BLaER1 treated with 17β-estradiol and CSF1 and Interleukin-3, amounts not matched to agents 10 nM and 100 nM (cell line): ENCODE data around the gene WDR11.
A peak's percentile ranks its signal among the peaks of the same experiment; 100 is the strongest.

Experiments used
- H3K27ac ChIP-seq, 11 experiments: shearing (Covaris generic); formaldehyde crosslinking; 2 replicates each; pipeline ENCODE4 v1.8.1; 2022
- H3K27me3 ChIP-seq, 11 experiments: shearing (Covaris generic); formaldehyde crosslinking; 2 replicates each; pipeline ENCODE4 v1.8.1; 2022
- H3K36me3 ChIP-seq, 11 experiments: shearing (Covaris generic); formaldehyde crosslinking; 2 replicates each; pipeline ENCODE4 v1.8.1; 2022
- H3K4me1 ChIP-seq, 10 experiments: shearing (Covaris generic); formaldehyde crosslinking; 2 replicates each; pipeline ENCODE4 v1.8.1; 2022
- H3K4me2 ChIP-seq, 11 experiments: shearing (Covaris generic); formaldehyde crosslinking; 2 replicates each; pipeline ENCODE4 v1.8.1; 2022
- H3K4me3 ChIP-seq, 10 experiments: shearing (Covaris generic); formaldehyde crosslinking; 2 replicates each; pipeline ENCODE4 v1.8.1; 2022
- H3K9ac ChIP-seq, 11 experiments: shearing (Covaris generic); formaldehyde crosslinking; 2 replicates each; pipeline ENCODE4 v1.8.1; 2022
- H3K9me3 ChIP-seq, 11 experiments: shearing (Covaris generic); formaldehyde crosslinking; replicated peaks in 1 of 11; 2 replicates each; pipeline ENCODE4 v1.8.1; 2022
- H4K20me1 ChIP-seq, 11 experiments: shearing (Covaris generic); formaldehyde crosslinking; 2 replicates each; pipeline ENCODE4 v1.8.1; 2022
- Cebpa-rat ChIP-seq, 11 experiments: shearing (Covaris generic); IDR thresholded peaks; 2 replicates each; pipeline ENCODE4 v1.8.1; 2022

Gene WDR11

GRCh38 chr10:120835603-120836002, 15.6 kb upstream of the WDR11 start:
- no peaks in the 10 kb centered on the region for H3K36me3 ChIP-seq
- no peaks in the 10 kb centered on the region for H3K27me3 ChIP-seq
- no peak overlapping the region for H3K27ac ChIP-seq
- no peak overlapping the region for H3K4me3 ChIP-seq
- H3K4me2 ChIP-seq, result no peak overlapping the region
- peaks cover 0 to 11% (median 0%) of the 10 kb centered on the region in 10 experiments; a peak in 5 of 20 replicates for H3K4me1 ChIP-seq
- no peaks in the 10 kb centered on the region for H3K9me3 ChIP-seq
- TF ChIP-seq Cebpa-rat (IDR thresholded peaks at IDR 0.05), result no peak
- H3K9ac ChIP-seq, result no peak overlapping the region
- H4K20me1 ChIP-seq, result no peaks in the 10 kb centered on the region

- no peak overlapping the region for H3K9ac ChIP-seq
Observed at GRCh38 chr10:120838941-120839340, 12.2 kb upstream of the WDR11 start.

GRCh38 chr10:120841522-120842189, 9.5 kb upstream of the WDR11 start:
- no peak overlapping the region for H3K9ac ChIP-seq
- 0 out of 22 replicates have a peak, but pooled peaks cover 0 to 3% (median 0%) of the 10 kb centered on the region in 11 experiments for H3K27me3 ChIP-seq
- no peak overlapping the region for H3K27ac ChIP-seq
- no peaks in the 10 kb centered on the region for H3K36me3 ChIP-seq
- peaks cover 4 to 29% (median 8%) of the 10 kb centered on the region in 10 experiments; a peak in 13 of 20 replicates for H3K4me1 ChIP-seq
- H3K4me2 ChIP-seq, result peak overlapping the region in 8 of 11 experiments; percentile 4 to 59 (median 33); a peak in 10 of 22 replicates
- no peaks in the 10 kb centered on the region for H4K20me1 ChIP-seq
- no peak overlapping the region for H3K4me3 ChIP-seq
- H3K9me3 ChIP-seq, result no peaks in the 10 kb centered on the region
- TF ChIP-seq Cebpa-rat (IDR thresholded peaks at IDR 0.05), result no peak

More at GRCh38 chr10:120838941-120839340, 12.2 kb upstream of the WDR11 start:
- Histone ChIP-seq H3K9me3 (no peaks in the 10 kb centered on the region), H3K27ac (no peak overlapping the region), H3K4me3 (no peak overlapping the region), H4K20me1 (no peaks in the 10 kb centered on the region), H3K36me3 (no peaks in the 10 kb centered on the region), H3K27me3 (0 out of 22 replicates have a peak, but pooled peaks cover 0 to 3% (median 0%) of the 10 kb centered on the region in 11 experiments), H3K4me2 (no peak overlapping the region), H3K4me1 (peaks cover 4 to 29% (median 8%) of the 10 kb centered on the region in 10 experiments; a peak in 13 of 20 replicates)
- TF ChIP-seq Cebpa-rat (IDR thresholded peaks at IDR 0.05), result no peak

- H3K4me3 ChIP-seq, result peak overlapping the region in 3 of 10 experiments; percentile 69 to 77 (median 73); a peak in 5 of 20 replicates
- peak overlapping the region in 1 of 11 experiments; percentile 91; a peak in 1 of 22 replicates for H3K9ac ChIP-seq
- peaks cover 17 to 40% (median 20%) of the 10 kb centered on the region in 10 experiments for H3K4me1 ChIP-seq
- H3K36me3 ChIP-seq, result peaks cover 26 to 63% (median 47%) of the 10 kb centered on the region in 11 experiments
- H4K20me1 ChIP-seq, result peaks cover 0 to 52% (median 0%) of the 10 kb centered on the region in 11 experiments; a peak in 5 of 22 replicates
- peak overlapping the region in 3 of 11 experiments; percentile 80 to 93 (median 83); a peak in 6 of 22 replicates for H3K4me2 ChIP-seq
- no peak for TF ChIP-seq Cebpa-rat (IDR thresholded peaks at IDR 0.05)
- H3K27me3 ChIP-seq, result no peaks in the 10 kb centered on the region
- H3K9me3 ChIP-seq, result peaks cover 0 to 11% (median 4%) of the 10 kb centered on the region in 11 experiments; a peak in 6 of 22 replicates
- no peak overlapping the region; a peak in 1 of 22 replicates for H3K27ac ChIP-seq
Observed at GRCh38 chr10:120854388-120854787, 3.2 kb downstream of the WDR11 start.

- peaks cover 0 to 61% (median 0%) of the 10 kb centered on the region in 11 experiments; a peak in 6 of 22 replicates for H4K20me1 ChIP-seq
- H3K9me3 ChIP-seq, result no peaks in the 10 kb centered on the region
- H3K4me3 ChIP-seq, result no peak overlapping the region
- H3K4me1 ChIP-seq, result no peaks in the 10 kb centered on the region
- H3K27ac ChIP-seq, result no peak overlapping the region
- no peak overlapping the region for H3K4me2 ChIP-seq
- TF ChIP-seq Cebpa-rat (IDR thresholded peaks at IDR 0.05), result no peak
- no peaks in the 10 kb centered on the region for H3K27me3 ChIP-seq
- H3K36me3 ChIP-seq, result peaks cover 51 to 99% (median 72%) of the 10 kb centered on the region in 11 experiments
- no peak overlapping the region for H3K9ac ChIP-seq
Observed at GRCh38 chr10:120861178-120861855, 10.2 kb downstream of the WDR11 start.

- no peaks in the 10 kb centered on the region for H3K4me1 ChIP-seq
- no peak overlapping the region for H3K4me2 ChIP-seq
- no peaks in the 10 kb centered on the region for H3K27me3 ChIP-seq
- H4K20me1 ChIP-seq, result peaks cover 0 to 22% (median 0%) of the 10 kb centered on the region in 11 experiments; a peak in 3 of 22 replicates
- H3K27ac ChIP-seq, result no peak overlapping the region
- no peak overlapping the region for H3K4me3 ChIP-seq
- H3K9me3 ChIP-seq, result peaks cover 0 to 4% (median 0%) of the 10 kb centered on the region in 11 experiments; a peak in 4 of 22 replicates
- no peak for TF ChIP-seq Cebpa-rat (IDR thresholded peaks at IDR 0.05)
- H3K9ac ChIP-seq, result no peak overlapping the region
- peaks cover 67 to 100% (median 87%) of the 10 kb centered on the region in 11 experiments for H3K36me3 ChIP-seq
Observed at GRCh38 chr10:120873741-120874140, 22.6 kb downstream of the WDR11 start.

DNA sequence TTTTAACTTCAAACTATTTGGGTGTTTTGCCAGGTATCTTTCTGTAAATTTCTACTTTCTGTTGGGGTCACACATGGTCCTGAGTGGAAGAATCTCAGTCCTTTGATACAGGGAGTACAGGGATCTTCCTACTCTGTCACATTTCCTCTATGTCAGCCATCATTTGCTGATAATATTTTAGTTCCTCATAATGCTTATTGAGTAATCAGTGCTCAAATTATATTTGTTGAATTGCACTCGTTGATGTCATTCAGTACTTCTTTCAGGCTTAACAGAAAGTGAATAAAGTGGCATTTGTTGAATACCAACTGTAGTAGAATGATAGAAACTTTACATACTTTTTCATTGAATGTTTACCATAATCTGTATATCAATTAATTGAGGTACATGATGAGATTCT, 31.9 kb downstream of the WDR11 start:
- Histone ChIP-seq H3K4me3 (no peak overlapping the region), H3K27ac (no peak overlapping the region), H3K9me3 (no peaks in the 10 kb centered on the region), H3K4me1 (peaks cover 0 to 13% (median 0%) of the 10 kb centered on the region in 10 experiments; a peak in 4 of 20 replicates), H4K20me1 (peaks cover 0 to 4% (median 0%) of the 10 kb centered on the region in 11 experiments; a peak in 1 of 22 replicates), H3K4me2 (0 out of 22 replicates have a peak overlapping the region, but pooled peaks of 1 of the 11 experiments have one; percentile 11), H3K27me3 (no peaks in the 10 kb centered on the region), H3K36me3 (peaks cover 41 to 90% (median 63%) of the 10 kb centered on the region in 11 experiments), H3K9ac (no peak overlapping the region)
- TF ChIP-seq Cebpa-rat (IDR thresholded peaks at IDR 0.05), result no peak

DNA sequence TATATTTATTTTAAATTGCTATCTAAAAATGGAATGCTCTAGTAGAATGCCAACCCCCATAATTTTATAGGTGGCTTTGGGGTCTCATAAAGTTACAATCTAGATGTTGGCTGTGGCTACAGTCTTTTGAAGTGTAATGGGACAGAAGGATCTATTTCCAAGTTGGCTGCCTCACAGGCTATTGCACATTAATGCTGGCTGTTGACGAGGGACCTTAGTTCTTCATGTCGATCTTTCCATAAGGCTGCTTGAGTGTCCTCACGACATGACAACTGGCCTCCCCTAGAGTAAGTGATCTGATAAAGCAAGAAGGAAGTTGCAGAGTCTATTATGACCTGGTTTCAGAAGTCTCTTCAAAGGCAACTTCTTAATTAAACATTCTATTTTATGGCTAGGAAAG, 36.3 kb downstream of the WDR11 start:
- TF ChIP-seq Cebpa-rat (IDR thresholded peaks at IDR 0.05), result no peak
- H3K9me3 ChIP-seq, result peaks cover 0 to 3% (median 0%) of the 10 kb centered on the region in 11 experiments; a peak in 2 of 22 replicates
- H4K20me1 ChIP-seq, result peaks cover 0 to 7% (median 0%) of the 10 kb centered on the region in 11 experiments; a peak in 2 of 22 replicates
- H3K4me1 ChIP-seq, result peaks cover 0 to 10% (median 0%) of the 10 kb centered on the region in 10 experiments; a peak in 4 of 20 replicates
- H3K27ac ChIP-seq, result no peak overlapping the region
- H3K4me2 ChIP-seq, result no peak overlapping the region
- H3K9ac ChIP-seq, result no peak overlapping the region
- H3K4me3 ChIP-seq, result no peak overlapping the region
- H3K36me3 ChIP-seq, result peaks cover 55 to 96% (median 74%) of the 10 kb centered on the region in 11 experiments
- H3K27me3 ChIP-seq, result no peaks in the 10 kb centered on the region

- Histone ChIP-seq H3K4me1 (no peaks in the 10 kb centered on the region), H3K9me3 (peaks cover 0 to 6% (median 0%) of the 10 kb centered on the region in 11 experiments; a peak in 3 of 22 replicates), H3K27me3 (no peaks in the 10 kb centered on the region), H3K4me2 (no peak overlapping the region), H4K20me1 (peaks cover 0 to 28% (median 0%) of the 10 kb centered on the region in 11 experiments; a peak in 3 of 22 replicates), H3K9ac (no peak overlapping the region), H3K27ac (no peak overlapping the region), H3K36me3 (peaks cover 44 to 91% (median 80%) of the 10 kb centered on the region in 11 experiments), H3K4me3 (no peak overlapping the region)
- no peak for TF ChIP-seq Cebpa-rat (IDR thresholded peaks at IDR 0.05)
Observed at GRCh38 chr10:120891365-120891764, 40.2 kb downstream of the WDR11 start.
